ENCODE results near the gene CNOT11. TPM values are rescaled to one million over a fixed set of nuclear protein-coding genes. Genes with fewer than 3 reads are reported as not detected.
"Not testable (repeated sequence)": the region's sequence is repeated elsewhere in the genome, so short reads cannot be mapped to it uniquely, and the experiment has no call there.

Gene CNOT11
- total RNA-seq, 2 experiments from 2014 or later: 39.4 to 46.8 TPM

GRCh38 chr2:101249826-101250225, 2.9 kb upstream of the CNOT11 start:
- H3K9me3 ChIP-seq (ENCODE audit: control insufficient read depth in 1 of 2, insufficient read depth in 1 of 2, low read length in 2 of 2): no peaks in the 10 kb centered on the region
- ChIA-PET POLR2A (no interaction called here), CTCF (no interaction called here)
- no peak overlapping the region for H3K27ac ChIP-seq (ENCODE audit: low read depth in 1 of 2, low read length in 2 of 2)
- no peaks in the 10 kb centered on the region for H3K27me3 ChIP-seq (ENCODE audit: control insufficient read depth in 1 of 2, insufficient read depth in 2 of 2, low read length in 2 of 2)
- H3K4me3 Mint-ChIP-seq: peak overlapping the region; percentile 62
- no peak for ATAC-seq (ENCODE audit: poor library complexity)
- no peaks in the 10 kb centered on the region for H3K9me3 Mint-ChIP-seq
- H3K36me3 Mint-ChIP-seq (ENCODE audit: low read depth): peaks cover 18% of the 10 kb centered on the region
- H3K36me3 ChIP-seq (ENCODE audit: insufficient read depth, low read length): peaks cover 2% of the 10 kb centered on the region
- H3K27ac Mint-ChIP-seq: peak overlapping the region; percentile 47
- no peak overlapping the region for H3K4me3 ChIP-seq (ENCODE audit: low read length)
- no peak for TF ChIP-seq CTCF (IDR thresholded peaks at IDR 0.05)
- H3K27me3 Mint-ChIP-seq: no peaks in the 10 kb centered on the region
- peaks cover 34% of the 10 kb centered on the region for H3K4me1 Mint-ChIP-seq (ENCODE audit: low read depth)
- peaks cover 27% of the 10 kb centered on the region for H3K4me1 ChIP-seq (ENCODE audit: insufficient read depth, low read length)
- intact Hi-C loops (cut with DNase I, micrococcal nuclease): loop anchor here (5.0 kb wide), 4 partner anchors 137 to 688 kb away; partner anchors contain the start of genes RPL31 (in 2 of the 2), CREG2 (in 1 of the 2), MAP4K4 (in 1 of the 2) and PDCL3 (in 1 of the 2)
- DNase-seq: no peak

- H3K4me3 ChIP-seq (ENCODE audit: low read length); H3K27me3 ChIP-seq (ENCODE audit: control insufficient read depth in 1 of 2, insufficient read depth in 2 of 2, low read length in 2 of 2); H3K27me3 Mint-ChIP-seq; H3K27ac ChIP-seq (ENCODE audit: low read depth in 1 of 2, low read length in 2 of 2); H3K36me3 ChIP-seq (ENCODE audit: insufficient read depth, low read length); H3K9me3 Mint-ChIP-seq; ATAC-seq (ENCODE audit: poor library complexity); H3K9me3 ChIP-seq (ENCODE audit: control insufficient read depth in 1 of 2, insufficient read depth in 1 of 2, low read length in 2 of 2): not testable (repeated sequence)
- peaks cover 41% of the 10 kb centered on the region for H3K4me1 ChIP-seq (ENCODE audit: insufficient read depth, low read length)
- peak overlapping the region; percentile 93 for H3K27ac Mint-ChIP-seq
- peak in 1 of 14 experiments; percentile 11 for DNase-seq
- intact Hi-C loops (cut with DNase I, micrococcal nuclease): loop anchor here (5.0 kb wide), 4 partner anchors 136 to 689 kb away; partner anchors contain the start of genes RPL31 (in 2 of the 2), CREG2 (in 1 of the 2), MAP4K4 (in 1 of the 2) and PDCL3 (in 1 of the 2)
- peaks cover 29% of the 10 kb centered on the region for H3K36me3 Mint-ChIP-seq (ENCODE audit: low read depth)
- ChIA-PET POLR2A (interaction anchor here (0.7 to 3.0 kb wide), 8 partner anchors 12 to 249 kb away, joined by 3 to 17 read pairs (median 6); partner anchors contain the start of genes RNF149, RPL31 and TBC1D8), CTCF (interaction anchor here (1.0 to 1.6 kb wide), 5 partner anchors 11 to 239 kb away, joined by 3 to 7 read pairs (median 4); no protein-coding TSS in a partner anchor)
- peaks cover 46% of the 10 kb centered on the region for H3K4me1 Mint-ChIP-seq (ENCODE audit: low read depth)
- H3K4me3 Mint-ChIP-seq: peak overlapping the region; percentile 61
These were observed 1.4 kb upstream of the CNOT11 start for GRCh38 chr2:101251246-101251781.

GRCh38 chr2:101251844-101252407, 760 bp upstream of the CNOT11 start:
- peak overlapping the region; percentile 93 for H3K27ac Mint-ChIP-seq
- Histone ChIP-seq H3K4me3 (ENCODE audit: low read length) (peak overlapping the region; percentile 90), H3K27me3 (ENCODE audit: control insufficient read depth in 1 of 2, insufficient read depth in 2 of 2, low read length in 2 of 2) (no peaks in the 10 kb centered on the region), H3K4me1 (ENCODE audit: insufficient read depth, low read length) (peaks cover 47% of the 10 kb centered on the region), H3K9me3 (ENCODE audit: control insufficient read depth in 1 of 2, insufficient read depth in 1 of 2, low read length in 2 of 2) (no peaks in the 10 kb centered on the region), H3K36me3 (ENCODE audit: insufficient read depth, low read length) (peaks cover 8% of the 10 kb centered on the region), H3K27ac (ENCODE audit: low read depth in 1 of 2, low read length in 2 of 2) (peak overlapping the region; percentile 57 to 73)
- peak overlapping the region; percentile 97 for H3K4me3 Mint-ChIP-seq
- intact Hi-C loops (cut with DNase I, micrococcal nuclease): loop anchor here (1.0 to 5.0 kb wide), 7 partner anchors 55 to 690 kb away; partner anchors contain the start of genes RPL31 (in 2 of the 2), CREG2 (in 1 of the 2), MAP4K4 (in 1 of the 2) and PDCL3 (in 1 of the 2)
- ATAC-seq (ENCODE audit: poor library complexity) (peak; percentile 29), DNase-seq (peak in 10 of 14 experiments; percentile 14 to 77 (median 32))
- H3K4me1 Mint-ChIP-seq (ENCODE audit: low read depth): peaks cover 51% of the 10 kb centered on the region
- peak; percentile 21 for TF ChIP-seq CTCF (IDR thresholded peaks at IDR 0.05)
- H3K27me3 Mint-ChIP-seq: no peaks in the 10 kb centered on the region
- H3K9me3 Mint-ChIP-seq: no peaks in the 10 kb centered on the region
- peaks cover 35% of the 10 kb centered on the region for H3K36me3 Mint-ChIP-seq (ENCODE audit: low read depth)
- POLR2A ChIA-PET: interaction anchor here (0.7 to 3.0 kb wide), 13 partner anchors 11 to 689 kb away, joined by 3 to 21 read pairs (median 9); partner anchors contain the start of genes PDCL3, RNF149, RPL31 and TBC1D8
- CTCF ChIA-PET: interaction anchor here (0.5 to 1.6 kb wide), 7 partner anchors 12 to 239 kb away, joined by 3 to 7 read pairs (median 3); no protein-coding TSS in a partner anchor
